HG03354 (cell line): ENCODE results near the gene ADAD2.
"Not testable (repeated sequence)": the region's sequence is repeated elsewhere in the genome, so short reads cannot be mapped to it uniquely, and the experiment has no call there.

Source experiments
- ATAC-seq: cut with Tn5 transposase; IDR thresholded peaks from one replicate; pipeline ENCODE4 v1.9.1; 2021; ENCODE audit warnings: mild to moderate bottlenecking; ENCODE audit not compliant: unreplicated experiment, poor library complexity, severe bottlenecking

ADAD2 gene

GRCh38 chr16:84194018-84194417 lies 3.1 kb downstream of the ADAD2 start:
- ATAC-seq, result no peak

GRCh38 chr16:84194470-84195200 lies 3.7 kb downstream of the ADAD2 start:
- peak; percentile 70 for ATAC-seq

DNA sequence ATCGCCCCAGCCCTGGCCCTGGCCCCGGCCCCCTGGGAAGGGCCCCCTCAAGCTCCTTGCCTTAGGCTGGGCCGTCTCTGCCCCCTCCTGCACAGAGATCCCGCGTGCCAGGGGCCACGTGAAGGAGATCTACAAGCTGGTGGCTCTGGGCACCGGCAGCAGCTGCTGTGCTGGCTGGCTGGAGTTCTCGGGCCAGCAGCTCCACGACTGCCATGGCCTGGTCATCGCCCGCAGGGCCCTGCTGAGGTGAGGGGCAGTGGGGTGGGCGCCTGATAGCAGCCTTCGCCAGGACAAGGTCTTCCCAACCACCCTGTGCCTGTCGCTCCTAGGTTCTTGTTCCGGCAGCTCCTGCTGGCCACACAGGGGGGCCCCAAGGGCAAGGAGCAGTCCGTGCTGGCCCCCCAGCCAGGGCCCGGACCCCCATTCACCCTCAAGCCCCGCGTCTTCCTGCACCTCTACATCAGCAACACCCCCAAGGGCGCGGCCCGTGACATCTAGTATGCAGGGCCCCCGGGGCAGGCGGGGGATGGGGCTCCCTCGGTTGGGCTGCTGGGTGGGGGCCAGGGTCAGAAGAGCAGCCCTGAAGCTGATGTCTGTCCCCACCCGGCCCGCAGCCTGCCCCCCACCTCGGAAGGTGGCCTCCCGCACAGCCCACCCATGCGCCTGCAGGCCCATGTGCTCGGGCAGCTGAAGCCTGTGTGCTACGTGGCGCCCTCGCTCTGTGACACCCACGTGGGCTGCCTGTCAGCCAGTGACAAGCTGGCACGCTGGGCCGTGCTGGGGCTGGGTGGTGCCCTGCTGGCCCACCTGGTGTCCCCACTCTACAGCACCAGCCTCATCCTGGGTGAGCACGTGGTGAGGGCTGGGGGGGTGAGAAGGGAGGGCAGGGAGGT lies 4.5 kb downstream of the ADAD2 start:
- no peak for ATAC-seq

DNA sequence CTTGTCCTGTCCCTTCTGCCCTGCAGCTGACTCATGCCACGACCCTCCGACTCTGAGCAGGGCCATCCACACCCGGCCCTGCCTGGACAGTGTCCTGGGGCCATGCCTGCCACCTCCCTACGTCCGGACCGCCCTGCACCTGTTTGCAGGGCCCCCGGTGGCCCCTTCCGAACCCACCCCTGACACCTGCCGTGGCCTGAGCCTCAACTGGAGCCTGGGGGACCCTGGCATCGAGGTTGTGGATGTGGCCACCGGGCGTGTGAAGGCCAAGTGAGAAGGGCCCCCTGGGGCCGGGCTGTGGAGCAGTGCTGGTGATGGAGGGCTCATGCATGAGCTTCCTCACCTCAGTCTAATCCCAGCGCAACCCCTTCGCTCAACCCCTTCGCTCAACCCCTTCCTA lies 5.1 kb downstream of the ADAD2 start:
- ATAC-seq, result no peak

GRCh38 chr16:84196727-84197394 lies 5.9 kb downstream of the ADAD2 start:
- ATAC-seq, result no peak

DNA sequence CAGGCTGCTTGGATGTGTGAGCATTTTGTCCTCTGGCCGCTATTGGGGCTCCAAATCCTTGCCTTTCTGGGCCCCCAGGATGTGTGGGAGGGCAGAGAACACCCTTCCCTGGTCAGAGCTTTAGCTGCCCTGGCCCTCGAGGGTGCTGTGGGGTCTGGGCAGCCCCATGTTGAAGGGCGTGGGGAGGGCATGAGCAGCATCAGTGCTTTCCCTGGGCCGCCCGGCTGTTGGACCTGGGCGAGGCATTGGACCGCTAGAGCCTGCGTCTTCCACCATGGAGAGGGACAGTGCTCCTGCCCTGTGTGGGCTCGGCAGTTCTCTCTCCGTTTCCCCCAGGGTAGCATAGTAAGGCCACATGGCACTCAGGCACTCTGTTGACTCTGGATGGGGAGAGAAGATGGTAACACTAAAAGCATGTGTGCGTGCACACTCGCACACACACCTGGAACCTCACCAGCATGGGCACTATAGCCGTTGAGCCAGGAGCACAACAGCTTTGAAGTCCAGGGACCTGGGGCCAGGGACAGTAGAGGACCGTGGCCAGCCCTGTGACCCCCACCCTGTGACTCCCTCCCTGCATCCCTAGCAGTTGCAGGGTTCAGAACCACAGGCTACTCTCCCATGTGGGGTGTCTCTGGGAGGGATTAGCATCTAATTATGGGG lies 6.6 kb downstream of the ADAD2 start:
- no peak for ATAC-seq

GRCh38 chr16:84198401-84198800 lies 7.4 kb downstream of the ADAD2 start:
- no peak for ATAC-seq

DNA sequence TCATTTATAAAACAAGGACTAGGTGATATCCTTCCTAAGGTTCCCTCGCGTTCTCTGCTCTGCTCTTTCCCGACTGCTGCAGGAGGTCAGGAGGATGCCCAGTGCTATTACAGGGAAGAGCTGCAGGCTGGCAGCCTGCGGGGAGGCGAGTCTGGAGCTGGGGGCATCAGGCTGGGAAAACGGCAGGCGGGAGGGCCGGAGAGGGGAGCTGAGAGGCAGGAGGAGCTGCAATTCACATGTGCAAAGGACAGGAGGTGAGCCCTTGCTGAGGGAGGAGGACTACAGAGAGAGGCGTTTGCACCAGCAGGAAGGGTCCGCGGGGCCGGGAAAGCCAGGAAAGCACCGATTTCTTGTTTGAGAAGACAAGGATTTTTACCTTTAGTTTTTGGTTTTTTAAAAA lies 8.1 kb downstream of the ADAD2 start:
- no peak for ATAC-seq

DNA sequence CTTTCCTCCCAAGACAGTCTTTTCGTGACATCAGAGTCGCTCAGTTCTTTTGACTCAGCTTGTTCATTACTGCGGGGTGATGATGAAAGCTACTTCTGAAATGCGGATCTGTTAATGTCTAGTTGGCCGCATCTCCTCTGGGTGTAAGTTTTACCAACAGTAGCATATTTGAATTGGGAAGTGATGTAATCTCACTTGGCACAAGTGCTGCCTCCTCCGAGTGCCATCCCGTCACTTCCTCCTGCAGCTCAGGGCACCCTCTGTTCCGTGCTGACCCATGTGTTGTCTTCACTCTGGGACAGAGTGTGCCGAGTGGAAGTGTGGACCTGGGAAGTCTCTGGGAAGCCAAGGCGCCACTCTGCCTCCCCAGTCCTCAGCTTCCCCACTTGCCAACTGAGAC lies 8.9 kb downstream of the ADAD2 start:
- ATAC-seq, result no peak

GRCh38 chr16:84204551-84204950 lies 13.6 kb downstream of the ADAD2 start:
- ATAC-seq, result not testable (repeated sequence)

DNA sequence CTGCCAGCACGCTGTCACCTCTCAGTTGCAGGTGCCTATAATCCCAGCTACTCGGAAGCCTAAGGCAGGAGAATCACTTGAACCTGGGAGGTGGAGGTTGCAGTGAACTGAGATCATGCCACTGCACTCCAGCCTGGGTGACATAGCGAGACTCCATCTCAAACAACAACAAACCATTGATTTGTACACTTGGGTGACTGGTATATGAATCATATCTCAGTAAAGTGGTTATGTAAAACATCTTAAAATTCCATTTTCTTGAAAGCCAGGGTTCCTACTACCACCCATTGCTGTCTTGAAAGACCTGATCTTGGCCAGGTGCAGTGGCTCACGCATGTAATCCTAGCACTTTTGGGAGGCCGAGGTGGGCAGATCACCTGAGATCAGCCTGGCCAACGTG lies 14.2 kb downstream of the ADAD2 start:
- ATAC-seq, result not testable (repeated sequence)

- ATAC-seq, result no peak
Measured at GRCh38 chr16:84205976-84206691, 15.2 kb downstream of the ADAD2 start.

GRCh38 chr16:84207251-84207650 lies 16.3 kb downstream of the ADAD2 start:
- ATAC-seq, result no peak

- ATAC-seq, result no peak
Measured at GRCh38 chr16:84207879-84208278, 16.9 kb downstream of the ADAD2 start.

DNA sequence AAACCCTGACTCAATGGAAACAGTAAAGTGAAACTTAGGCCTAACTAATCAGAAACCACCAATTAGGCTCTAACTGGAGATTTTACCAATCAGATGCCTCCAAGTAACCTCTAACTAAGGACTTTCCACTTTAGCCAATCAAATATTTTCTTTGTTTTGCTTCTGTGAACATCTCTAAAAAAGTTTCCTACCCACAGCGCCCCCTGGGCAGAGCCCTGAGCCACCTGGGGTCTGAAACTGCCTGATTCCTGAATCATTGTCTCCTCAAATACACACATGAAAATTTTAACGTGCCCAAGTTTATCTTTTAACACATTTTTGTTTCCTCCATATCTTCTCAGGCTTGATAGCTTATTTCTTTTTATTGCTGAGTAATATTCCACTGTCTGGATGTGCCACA lies 19.0 kb downstream of the ADAD2 start:
- ATAC-seq, result no peak

- no peak for ATAC-seq
Measured at GRCh38 chr16:84212154-84212553, 21.2 kb downstream of the ADAD2 start.

GRCh38 chr16:84212631-84213030 lies 21.7 kb downstream of the ADAD2 start:
- ATAC-seq, result no peak

DNA sequence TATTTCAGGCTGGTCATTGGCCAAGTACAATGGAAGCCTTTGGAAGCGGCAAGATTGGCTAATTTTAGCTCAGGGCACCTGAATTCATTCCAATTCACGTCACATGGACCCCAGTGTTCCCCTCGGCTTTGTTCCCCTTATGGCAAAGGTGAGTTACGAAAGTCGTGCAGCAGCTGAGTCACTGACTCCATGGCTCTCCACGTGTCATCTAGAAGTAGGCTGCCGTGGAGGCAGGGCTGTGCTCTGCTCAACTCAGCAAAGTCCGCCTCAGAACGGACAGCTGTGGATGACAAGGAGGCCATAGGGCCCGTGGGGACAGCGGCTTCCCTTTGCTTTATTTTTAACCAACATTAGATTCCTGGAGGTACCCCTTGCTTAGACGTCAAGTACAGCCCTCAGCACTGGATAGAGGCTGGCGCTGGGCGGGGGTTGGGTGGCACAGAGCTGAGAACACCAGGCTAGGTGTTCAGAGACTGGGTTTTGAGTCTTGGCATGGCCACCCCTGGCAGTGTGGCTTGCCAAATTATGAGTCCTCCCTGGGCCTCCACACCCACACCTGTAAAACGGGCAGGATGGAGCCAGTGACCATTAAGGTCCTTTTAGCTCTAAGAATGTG lies 23.6 kb downstream of the ADAD2 start:
- no peak for ATAC-seq

GRCh38 chr16:84215531-84215930 lies 24.6 kb downstream of the ADAD2 start:
- ATAC-seq, result no peak
